ENCODE results near the gene CDC42EP5.
"Not testable (repeated sequence)": the region's sequence is repeated elsewhere in the genome, so short reads cannot be mapped to it uniquely, and the experiment has no call there.

Gene CDC42EP5

DNA sequence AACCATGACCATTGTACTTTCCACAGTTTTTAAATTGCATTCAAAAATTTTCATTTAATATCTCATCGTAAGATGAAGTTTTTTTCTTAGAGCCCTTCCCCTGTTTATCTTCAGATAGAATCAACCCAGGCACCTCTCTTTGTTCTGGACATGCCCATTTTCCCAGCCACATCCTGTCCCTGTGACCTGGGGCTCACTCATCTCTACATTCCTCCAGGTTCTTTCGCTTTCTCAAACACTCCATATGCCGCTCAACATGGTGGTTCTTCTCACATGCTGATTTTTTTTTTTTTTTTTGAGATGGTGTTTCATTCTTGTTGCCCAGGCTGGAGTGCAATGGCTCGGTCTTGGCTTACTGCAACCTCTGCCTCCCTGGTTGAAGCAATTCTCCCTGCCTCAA lies 32.4 kb upstream of the CDC42EP5 start:
- not testable (repeated sequence) for H3K4me3 ChIP-seq (ENCODE audit: low read length); H3K9me3 ChIP-seq (ENCODE audit: control insufficient read depth, low read length); H3K36me3 ChIP-seq (ENCODE audit: control insufficient read depth, insufficient read depth, low read length); H3K27me3 ChIP-seq (ENCODE audit: control insufficient read depth, insufficient read depth, low read length); H3K9ac ChIP-seq (ENCODE audit: low read length)
- peaks cover 11% of the 10 kb centered on the region for H3K4me1 ChIP-seq (ENCODE audit: control insufficient read depth, insufficient read depth, low read length)

DNA sequence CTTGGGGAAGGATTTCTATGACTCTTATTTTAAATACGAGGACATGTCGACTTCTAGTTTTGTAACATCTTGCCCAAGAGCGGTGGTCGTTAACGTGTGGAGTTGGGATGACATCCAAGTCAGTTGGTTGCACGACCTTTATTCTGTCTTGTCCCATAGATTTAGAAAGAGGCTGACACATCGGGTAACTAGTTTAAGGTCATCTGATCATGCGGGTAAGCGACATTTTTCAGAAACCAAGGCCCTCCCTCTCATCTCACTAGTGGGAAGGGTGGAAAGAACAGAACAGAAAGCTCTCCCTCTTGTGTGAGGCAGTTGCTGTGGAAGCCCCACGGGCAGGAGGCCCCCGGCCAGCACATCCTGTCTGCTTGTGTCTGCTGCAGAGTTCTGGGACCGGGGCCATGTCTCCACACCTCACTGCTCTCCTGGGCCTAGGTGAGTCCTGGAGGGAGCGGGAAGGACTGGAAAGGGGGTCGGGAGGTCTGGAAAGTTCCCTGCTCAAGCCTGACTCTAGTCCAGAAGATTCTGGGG lies 29.5 kb upstream of the CDC42EP5 start, which contains the start of gene LAIR2:
LAIR2 (plus strand) TSS at position 314 of the 531 bp plus-strand sequence; CDS start at position 402, 88 bp downstream.
- H3K4me3 ChIP-seq (ENCODE audit: low read length), result no peak within 1 kb of the TSS
- H3K36me3 ChIP-seq (ENCODE audit: control insufficient read depth, insufficient read depth, low read length), result no peaks in the 10 kb centered on the region
- no peak within 1 kb of the TSS for H3K9ac ChIP-seq (ENCODE audit: low read length)
- no peaks in the 10 kb centered on the region for H3K27me3 ChIP-seq (ENCODE audit: control insufficient read depth, insufficient read depth, low read length)
- peaks cover 5% of the 10 kb centered on the region for H3K4me1 ChIP-seq (ENCODE audit: control insufficient read depth, insufficient read depth, low read length)
- no peaks in the 10 kb centered on the region for H3K9me3 ChIP-seq (ENCODE audit: control insufficient read depth, low read length)

DNA sequence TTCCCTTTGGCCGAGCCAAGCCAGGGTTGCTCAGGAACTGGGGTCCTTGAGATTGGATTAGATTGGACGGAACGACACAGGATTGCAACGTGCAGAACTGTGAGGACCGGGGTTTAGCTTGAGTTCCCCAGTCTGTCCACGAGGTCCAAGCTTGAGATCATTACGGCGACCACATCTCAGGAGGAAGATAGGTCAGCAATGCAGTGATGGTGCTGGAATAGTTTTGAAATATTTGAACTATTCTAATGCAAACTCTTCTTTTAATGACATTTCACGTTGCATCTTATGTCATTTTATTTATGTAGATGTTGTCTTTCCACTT lies 25.3 kb upstream of the CDC42EP5 start:
- H3K9ac ChIP-seq (ENCODE audit: low read length); H3K36me3 ChIP-seq (ENCODE audit: control insufficient read depth, insufficient read depth, low read length); H3K4me3 ChIP-seq (ENCODE audit: low read length); H3K9me3 ChIP-seq (ENCODE audit: control insufficient read depth, low read length); H3K27me3 ChIP-seq (ENCODE audit: control insufficient read depth, insufficient read depth, low read length); H3K4me1 ChIP-seq (ENCODE audit: control insufficient read depth, insufficient read depth, low read length): not testable (repeated sequence)

DNA sequence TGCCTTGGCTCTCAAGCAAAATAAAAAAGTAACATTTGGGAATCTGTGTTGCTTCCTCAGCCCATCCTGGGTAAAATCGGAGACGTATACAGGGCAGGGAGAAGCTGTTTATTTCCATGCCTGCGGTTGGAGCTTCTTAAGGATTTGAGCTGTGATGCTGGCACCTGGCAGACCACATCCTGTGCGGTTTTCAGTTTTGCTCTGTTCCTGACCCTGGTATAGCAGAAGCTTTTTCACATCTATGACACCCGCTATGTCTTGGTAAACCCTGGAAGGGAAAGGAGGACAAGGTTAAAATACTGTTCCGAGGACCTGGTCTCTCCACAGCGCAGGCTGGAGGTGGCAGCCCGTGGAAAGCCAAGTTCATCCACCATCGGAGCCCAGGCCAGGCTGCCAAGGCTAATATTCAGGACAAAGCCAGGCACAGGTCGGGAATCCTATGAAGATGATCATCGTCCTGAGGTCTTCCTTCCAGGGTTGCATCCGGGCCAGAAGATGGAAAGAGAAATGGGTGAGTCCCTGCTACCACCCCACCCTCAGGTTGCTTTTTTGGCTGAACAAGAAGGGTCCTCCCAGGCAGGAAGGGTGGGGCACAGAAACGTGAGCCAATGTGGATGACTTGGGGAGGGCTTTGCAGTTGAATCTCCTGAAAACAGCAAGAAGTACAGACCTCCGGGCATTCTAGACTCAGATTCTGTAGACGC lies 24.8 kb upstream of the CDC42EP5 start:
- H3K9ac ChIP-seq (ENCODE audit: low read length); H3K4me3 ChIP-seq (ENCODE audit: low read length); H3K36me3 ChIP-seq (ENCODE audit: control insufficient read depth, insufficient read depth, low read length); H3K9me3 ChIP-seq (ENCODE audit: control insufficient read depth, low read length); H3K4me1 ChIP-seq (ENCODE audit: control insufficient read depth, insufficient read depth, low read length); H3K27me3 ChIP-seq (ENCODE audit: control insufficient read depth, insufficient read depth, low read length): not testable (repeated sequence)

DNA sequence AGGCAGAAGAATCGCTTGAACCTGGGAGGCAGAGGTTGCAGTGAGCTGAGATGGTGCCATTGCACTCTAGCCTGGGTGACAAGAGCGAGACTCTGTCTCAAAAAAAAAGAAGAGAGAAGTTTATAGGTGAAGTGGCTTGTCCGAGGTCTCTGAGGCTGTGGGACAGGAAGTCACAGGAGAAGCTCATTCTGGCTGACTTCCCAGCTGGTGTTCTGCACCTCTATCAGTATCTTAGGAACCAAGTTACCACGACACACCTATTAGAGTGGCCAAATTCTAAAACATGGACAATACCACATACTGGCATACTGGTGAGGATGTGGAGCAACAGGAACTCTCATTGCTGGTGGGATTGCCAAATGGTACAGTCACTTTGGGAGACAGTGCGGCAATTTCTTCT lies 22.2 kb upstream of the CDC42EP5 start:
- H3K36me3 ChIP-seq (ENCODE audit: control insufficient read depth, insufficient read depth, low read length); H3K4me3 ChIP-seq (ENCODE audit: low read length); H3K9ac ChIP-seq (ENCODE audit: low read length); H3K9me3 ChIP-seq (ENCODE audit: control insufficient read depth, low read length); H3K27me3 ChIP-seq (ENCODE audit: control insufficient read depth, insufficient read depth, low read length); H3K4me1 ChIP-seq (ENCODE audit: control insufficient read depth, insufficient read depth, low read length): not testable (repeated sequence)

DNA sequence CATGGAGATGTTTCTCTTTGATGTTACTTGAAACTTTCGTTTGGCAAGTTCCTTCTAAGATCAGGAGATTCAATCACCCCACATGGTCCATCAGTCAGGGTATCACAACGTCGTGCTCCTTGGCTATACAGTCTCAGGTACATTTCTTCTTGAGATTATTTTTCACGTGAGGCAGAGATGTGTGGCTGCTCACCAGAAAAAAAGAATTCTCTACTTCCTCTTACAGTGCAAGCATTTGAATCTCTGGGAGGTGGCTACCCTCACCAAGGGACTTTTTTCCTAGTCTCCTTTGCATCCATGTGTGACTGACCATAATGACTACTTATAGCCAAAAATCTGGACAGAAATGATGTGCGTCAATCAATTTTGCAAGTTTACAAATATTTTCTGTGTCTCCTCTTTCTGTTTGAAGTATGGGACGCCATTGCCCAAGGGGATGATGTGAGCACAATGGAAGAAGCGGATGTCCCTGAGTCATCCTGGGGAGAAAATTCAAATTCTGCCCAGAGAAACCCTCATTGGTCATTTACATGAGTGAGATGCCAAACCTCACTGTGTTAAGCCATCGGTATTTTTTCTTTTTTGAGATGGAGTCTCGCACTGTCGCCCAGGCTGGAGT lies 21.0 kb upstream of the CDC42EP5 start:
- Histone ChIP-seq H3K36me3 (ENCODE audit: control insufficient read depth, insufficient read depth, low read length) (no peaks in the 10 kb centered on the region), H3K4me3 (ENCODE audit: low read length) (no peak overlapping the region), H3K4me1 (ENCODE audit: control insufficient read depth, insufficient read depth, low read length) (no peaks in the 10 kb centered on the region), H3K27me3 (ENCODE audit: control insufficient read depth, insufficient read depth, low read length) (peaks cover 10% of the 10 kb centered on the region), H3K9me3 (ENCODE audit: control insufficient read depth, low read length) (no peaks in the 10 kb centered on the region), H3K9ac (ENCODE audit: low read length) (no peak overlapping the region)

DNA sequence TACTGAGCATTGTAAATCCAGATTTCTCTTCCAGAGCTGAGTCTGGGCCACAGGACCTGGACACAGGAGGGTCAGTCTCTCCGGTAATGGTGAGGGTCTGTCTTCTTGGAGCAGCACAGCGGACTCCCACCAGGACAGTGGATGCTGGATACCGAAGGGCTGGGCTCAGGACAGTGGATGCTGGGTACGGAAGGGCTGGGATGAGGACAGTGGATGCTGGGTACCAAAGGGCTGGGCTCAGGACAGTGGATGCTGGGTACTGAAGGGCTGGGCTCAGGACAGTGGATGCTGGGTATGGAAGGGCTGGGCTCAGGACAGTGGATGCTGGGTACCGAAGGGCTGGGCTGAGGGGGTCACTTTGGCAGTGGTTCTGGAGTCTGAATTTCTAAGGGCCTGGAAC lies 20.0 kb upstream of the CDC42EP5 start:
- H3K9ac ChIP-seq (ENCODE audit: low read length); H3K4me1 ChIP-seq (ENCODE audit: control insufficient read depth, insufficient read depth, low read length); H3K9me3 ChIP-seq (ENCODE audit: control insufficient read depth, low read length); H3K4me3 ChIP-seq (ENCODE audit: low read length); H3K36me3 ChIP-seq (ENCODE audit: control insufficient read depth, insufficient read depth, low read length): not testable (repeated sequence)
- H3K27me3 ChIP-seq (ENCODE audit: control insufficient read depth, insufficient read depth, low read length), result peaks cover 10% of the 10 kb centered on the region

- peaks cover 10% of the 10 kb centered on the region for H3K27me3 ChIP-seq (ENCODE audit: control insufficient read depth, insufficient read depth, low read length)
- no peak overlapping the region for H3K4me3 ChIP-seq (ENCODE audit: low read length)
- H3K9me3 ChIP-seq (ENCODE audit: control insufficient read depth, low read length), result no peaks in the 10 kb centered on the region
Observed at GRCh38 chr19:54492568-54492967, 19.5 kb upstream of the CDC42EP5 start.

GRCh38 chr19:54489766-54490165 lies 16.7 kb upstream of the CDC42EP5 start:
- no peaks in the 10 kb centered on the region for H3K4me1 ChIP-seq (ENCODE audit: control insufficient read depth, insufficient read depth, low read length)
- H3K4me3 ChIP-seq (ENCODE audit: low read length), result no peak overlapping the region
- no peaks in the 10 kb centered on the region for H3K36me3 ChIP-seq (ENCODE audit: control insufficient read depth, insufficient read depth, low read length)
- no peaks in the 10 kb centered on the region for H3K9me3 ChIP-seq (ENCODE audit: control insufficient read depth, low read length)
- H3K27me3 ChIP-seq (ENCODE audit: control insufficient read depth, insufficient read depth, low read length), result peaks cover 10% of the 10 kb centered on the region
- H3K9ac ChIP-seq (ENCODE audit: low read length), result no peak overlapping the region

More at GRCh38 chr19:54492568-54492967, 19.5 kb upstream of the CDC42EP5 start:
- H3K4me1 ChIP-seq (ENCODE audit: control insufficient read depth, insufficient read depth, low read length), result no peaks in the 10 kb centered on the region
- H3K36me3 ChIP-seq (ENCODE audit: control insufficient read depth, insufficient read depth, low read length), result no peaks in the 10 kb centered on the region
- H3K9ac ChIP-seq (ENCODE audit: low read length), result no peak overlapping the region

GRCh38 chr19:54489341-54489740 lies 16.2 kb upstream of the CDC42EP5 start:
- H3K27me3 ChIP-seq (ENCODE audit: control insufficient read depth, insufficient read depth, low read length), result peaks cover 10% of the 10 kb centered on the region
- no peak overlapping the region for H3K9ac ChIP-seq (ENCODE audit: low read length)

GRCh38 chr19:54485851-54486250 lies 12.8 kb upstream of the CDC42EP5 start:
- Histone ChIP-seq H3K4me3 (ENCODE audit: low read length) (no peak overlapping the region), H3K27me3 (ENCODE audit: control insufficient read depth, insufficient read depth, low read length) (peaks cover 6% of the 10 kb centered on the region), H3K9ac (ENCODE audit: low read length) (no peak overlapping the region), H3K4me1 (ENCODE audit: control insufficient read depth, insufficient read depth, low read length) (no peaks in the 10 kb centered on the region), H3K36me3 (ENCODE audit: control insufficient read depth, insufficient read depth, low read length) (no peaks in the 10 kb centered on the region), H3K9me3 (ENCODE audit: control insufficient read depth, low read length) (no peaks in the 10 kb centered on the region)

More at GRCh38 chr19:54489341-54489740, 16.2 kb upstream of the CDC42EP5 start:
- Histone ChIP-seq H3K36me3 (ENCODE audit: control insufficient read depth, insufficient read depth, low read length) (no peaks in the 10 kb centered on the region), H3K4me3 (ENCODE audit: low read length) (no peak overlapping the region), H3K9me3 (ENCODE audit: control insufficient read depth, low read length) (no peaks in the 10 kb centered on the region), H3K4me1 (ENCODE audit: control insufficient read depth, insufficient read depth, low read length) (no peaks in the 10 kb centered on the region)

DNA sequence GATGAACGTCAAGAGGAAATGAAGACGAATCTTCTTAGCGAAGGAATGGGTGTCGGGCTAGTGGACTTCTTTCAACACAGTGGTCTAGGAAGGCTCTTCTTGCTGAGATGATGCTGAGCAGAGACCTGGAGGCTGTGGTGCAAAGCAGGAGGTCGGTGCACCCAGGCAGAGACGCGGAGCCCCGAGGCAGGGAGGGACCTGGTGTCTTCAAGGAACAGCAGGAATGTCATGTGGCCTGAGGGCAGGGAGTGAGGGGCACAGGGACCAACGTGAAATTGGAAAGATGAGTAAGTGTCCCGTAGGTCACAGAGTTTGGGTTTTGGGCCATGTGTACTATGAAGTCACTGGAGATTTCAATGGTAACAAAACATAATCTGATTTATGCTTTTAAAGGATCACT lies 11.4 kb upstream of the CDC42EP5 start:
- no peaks in the 10 kb centered on the region for H3K27me3 ChIP-seq (ENCODE audit: control insufficient read depth, insufficient read depth, low read length)

More for the DNA sequence above, 11.4 kb upstream of the CDC42EP5 start:
- H3K9me3 ChIP-seq (ENCODE audit: control insufficient read depth, low read length), result no peaks in the 10 kb centered on the region
- no peaks in the 10 kb centered on the region for H3K36me3 ChIP-seq (ENCODE audit: control insufficient read depth, insufficient read depth, low read length)
- H3K4me1 ChIP-seq (ENCODE audit: control insufficient read depth, insufficient read depth, low read length), result no peaks in the 10 kb centered on the region
- no peak overlapping the region for H3K4me3 ChIP-seq (ENCODE audit: low read length)
- no peak overlapping the region for H3K9ac ChIP-seq (ENCODE audit: low read length)

Data from mucosa of stomach (tissue), 1 donor.